ENCODE results near the gene KCNA3.

- no peak for TF ChIP-seq CTCF (IDR thresholded peaks at IDR 0.05; ENCODE audit: poor library complexity)
- TF ChIP-seq EZH2 (IDR thresholded peaks at IDR 0.05; ENCODE audit: borderline replicate concordance) = no peak
- no peak for TF ChIP-seq EZH2phosphoT487 (IDR thresholded peaks at IDR 0.05; ENCODE audit: low read depth, severe bottlenecking, unreplicated experiment)
These were observed 9.8 kb upstream of the KCNA3 start for GRCh38 chr1:110684491-110684890.

Measured in hepatocyte (in vitro differentiated cells).